GM18873 (cell line): ENCODE measurements around the gene NDUFA1.
A peak's percentile ranks its signal among the peaks of the same experiment; 100 is the strongest.
"Not testable (repeated sequence)": the region's sequence is repeated elsewhere in the genome, so short reads cannot be mapped to it uniquely, and the experiment has no call there.

Source experiments
- ATAC-seq: cut with Tn5 transposase; IDR thresholded peaks from one replicate; pipeline ENCODE4 v1.9.1; 2021; ENCODE audit warnings: mild to moderate bottlenecking, moderate library complexity, moderate number of reproducible peaks; ENCODE audit not compliant: unreplicated experiment, low FRiP score

NDUFA1 gene

GRCh38 chrX:119871599-119872395, at the start of gene NDUFA1, which contains the start of gene RNF113A:
TSS of gene NDUFA1 (plus strand) at chrX:119871832. CDS start at chrX:119871912, 80 bp downstream.
TSS of gene RNF113A (minus strand) at chrX:119871733. CDS start at chrX:119871613, 120 bp downstream.
- ATAC-seq, result peak; percentile 81

- not testable (repeated sequence) for ATAC-seq
These were observed 47.4 kb upstream of the NDUFA1 start for GRCh38 chrX:119824221-119824620.

GRCh38 chrX:119826399-119826959, 45.2 kb upstream of the NDUFA1 start:
- no peak for ATAC-seq

GRCh38 chrX:119828446-119828845, 43.2 kb upstream of the NDUFA1 start:
- no peak for ATAC-seq

- no peak for ATAC-seq
These were observed 37.7 kb upstream of the NDUFA1 start for GRCh38 chrX:119833905-119834304.

GRCh38 chrX:119852382-119853353, 19.0 kb upstream of the NDUFA1 start, which contains the start of gene UPF3B:
TSS of gene UPF3B (minus strand) at chrX:119852963. CDS start at chrX:119852928, 35 bp downstream.
- ATAC-seq, result peak; percentile 93

GRCh38 chrX:119853444-119853843, 18.2 kb upstream of the NDUFA1 start:
- ATAC-seq, result no peak

- peak; percentile 15 for ATAC-seq
These were observed 953 bp upstream of the NDUFA1 start for GRCh38 chrX:119870626-119871131.

GRCh38 chrX:119871245-119871598, 410 bp upstream of the NDUFA1 start:
- ATAC-seq, result peak; percentile 30

GRCh38 chrX:119878740-119879139, 7.1 kb downstream of the NDUFA1 start:
- ATAC-seq, result no peak

- no peak for ATAC-seq
These were observed 8.4 kb downstream of the NDUFA1 start for GRCh38 chrX:119880076-119880475.

GRCh38 chrX:119880552-119881437, 9.2 kb downstream of the NDUFA1 start:
- peak; percentile 74 for ATAC-seq

- ATAC-seq, result no peak
These were observed 14.2 kb downstream of the NDUFA1 start for GRCh38 chrX:119885554-119886428.

GRCh38 chrX:119887721-119888425, 16.2 kb downstream of the NDUFA1 start:
- no peak for ATAC-seq

GRCh38 chrX:119890626-119891025, 19.0 kb downstream of the NDUFA1 start:
- ATAC-seq, result not testable (repeated sequence)

GRCh38 chrX:119891961-119892692, 20.5 kb downstream of the NDUFA1 start:
- not testable (repeated sequence) for ATAC-seq

- ATAC-seq, result no peak
These were observed 24.3 kb downstream of the NDUFA1 start, which contains the start of gene AKAP14 for GRCh38 chrX:119895843-119896326. TSS of gene AKAP14 (plus strand) at chrX:119895893. CDS start at chrX:119903224, 7,331 bp downstream.
